DND-41 (cell line): ENCODE results near the gene ATP9A.

Source experiments
- ATAC-seq: fragments of 200-7000 bp; cut with Tn5 transposase; 3 replicates; pipeline ENCODE4 v1.9.1; 2021; ENCODE audit warnings: low read depth; ENCODE audit not compliant: insufficient read depth
- DNase-seq: peaks from one replicate; pipeline ENCODE4 v3.0.0-alpha.2; 2020
- H2AFZ ChIP-seq: 2 replicates; pipeline ENCODE4 v1.6.0; 2012; ENCODE audit warnings: low read depth, low read length
- H3K27ac ChIP-seq: 2 replicates; pipeline ENCODE4 v1.5.1; 2012; ENCODE audit warnings: low read length, inconsistent platforms
- H3K27me3 ChIP-seq: fragments of 200-600 bp; sonication (generic); 2 replicates; pipeline ENCODE4 v1.6.0; 2012; ENCODE audit warnings: low read length, mild to moderate bottlenecking, inconsistent platforms; ENCODE audit not compliant: insufficient read depth, poor library complexity
- H3K36me3 ChIP-seq: 2 replicates; pipeline ENCODE4 v1.5.1; 2012; ENCODE audit warnings: low read length, inconsistent platforms; ENCODE audit not compliant: insufficient read depth
- H3K4me1 ChIP-seq: 2 replicates; pipeline ENCODE4 v1.5.1; 2012; ENCODE audit warnings: mild to moderate bottlenecking, low read length; ENCODE audit not compliant: insufficient read depth
- H3K4me2 ChIP-seq: 2 replicates; pipeline ENCODE4 v1.6.0; 2012; ENCODE audit warnings: mild to moderate bottlenecking, moderate library complexity, low read length, inconsistent platforms; ENCODE audit not compliant: insufficient read depth
- H3K4me3 ChIP-seq, 2 experiments: fragments of 200-600 bp in 1 of 2; shearing (Covaris generic) in 1 of 2; 2 replicates each; pipeline ENCODE4 v1.5.1; 2012 to 2016; ENCODE audit warnings: inconsistent platforms in 2 of 2, low read length in 2 of 2, mild to moderate bottlenecking in 2 of 2, low read depth in 1 of 2, moderate library complexity in 1 of 2
- H3K79me2 ChIP-seq: 2 replicates; pipeline ENCODE4 v1.6.0; 2012; ENCODE audit warnings: low read length, inconsistent platforms; ENCODE audit not compliant: insufficient read depth
- H3K9ac ChIP-seq: 2 replicates; pipeline ENCODE4 v1.6.0; 2012; ENCODE audit warnings: low read depth, mild to moderate bottlenecking, inconsistent platforms, low read length, moderate library complexity
- H3K9me3 ChIP-seq: 2 replicates; pipeline ENCODE4 v1.5.1; 2012; ENCODE audit warnings: low read length, moderate library complexity, mild to moderate bottlenecking, inconsistent platforms; ENCODE audit not compliant: insufficient read depth, severe bottlenecking
- H4K20me1 ChIP-seq: 2 replicates; pipeline ENCODE4 v1.6.0; 2012; ENCODE audit warnings: low read length; ENCODE audit not compliant: insufficient read depth
- EZH2 ChIP-seq: IDR thresholded peaks from 3 replicates; pipeline ENCODE4 v1.6.1; 2012; ENCODE audit warnings: borderline replicate concordance, low read depth, mild to moderate bottlenecking, moderate library complexity, low read length, inconsistent platforms; ENCODE audit not compliant: severe bottlenecking
- TF ChIP-seq, protein P1 (sequence below): IDR thresholded peaks from 2 replicates; pipeline ENCODE4 v1.5.1; 2012; ENCODE audit warnings: borderline replicate concordance, low read length, moderate library complexity, mild to moderate bottlenecking; ENCODE audit not compliant: poor library complexity, severe bottlenecking; ENCODE audit errors: extremely low read depth

The ATP9A gene

DNA sequence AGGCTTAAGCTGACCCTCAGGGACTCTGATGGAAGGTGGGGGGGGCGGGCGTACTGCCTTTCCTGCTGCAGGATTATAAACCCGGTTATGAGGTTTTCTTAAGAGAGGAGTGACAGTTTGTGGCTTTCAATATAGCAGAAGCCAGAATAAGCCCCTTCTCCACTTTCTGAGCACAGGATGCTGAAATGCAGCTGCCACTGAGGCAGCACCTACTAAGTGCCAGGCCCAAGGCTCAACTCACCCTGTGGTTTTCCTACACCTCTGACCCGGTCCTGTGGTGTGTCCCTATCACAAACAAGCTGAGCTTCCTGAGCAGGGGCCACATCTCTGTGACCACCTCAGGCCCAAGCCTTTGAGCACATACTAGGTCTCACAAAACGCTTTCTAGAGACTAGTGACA is 166.1 kb downstream of the ATP9A start:
- Histone ChIP-seq H3K36me3 (no peaks in the 10 kb centered on the region), H3K27me3 (no peaks in the 10 kb centered on the region), H3K4me2 (no peak overlapping the region), H3K27ac (no peak overlapping the region), H3K9me3 (no peaks in the 10 kb centered on the region), H3K4me3 (no peak overlapping the region), H2AFZ (no peak overlapping the region), H3K9ac (no peak overlapping the region), H3K79me2 (no peaks in the 10 kb centered on the region), H4K20me1 (no peaks in the 10 kb centered on the region; the same call in 1 of the 2 replicates), H3K4me1 (no peaks in the 10 kb centered on the region)
- ATAC-seq: no peak
- DNase-seq: no peak
- TF ChIP-seq EZH2: no peak
- TF ChIP-seq, protein P1, sequence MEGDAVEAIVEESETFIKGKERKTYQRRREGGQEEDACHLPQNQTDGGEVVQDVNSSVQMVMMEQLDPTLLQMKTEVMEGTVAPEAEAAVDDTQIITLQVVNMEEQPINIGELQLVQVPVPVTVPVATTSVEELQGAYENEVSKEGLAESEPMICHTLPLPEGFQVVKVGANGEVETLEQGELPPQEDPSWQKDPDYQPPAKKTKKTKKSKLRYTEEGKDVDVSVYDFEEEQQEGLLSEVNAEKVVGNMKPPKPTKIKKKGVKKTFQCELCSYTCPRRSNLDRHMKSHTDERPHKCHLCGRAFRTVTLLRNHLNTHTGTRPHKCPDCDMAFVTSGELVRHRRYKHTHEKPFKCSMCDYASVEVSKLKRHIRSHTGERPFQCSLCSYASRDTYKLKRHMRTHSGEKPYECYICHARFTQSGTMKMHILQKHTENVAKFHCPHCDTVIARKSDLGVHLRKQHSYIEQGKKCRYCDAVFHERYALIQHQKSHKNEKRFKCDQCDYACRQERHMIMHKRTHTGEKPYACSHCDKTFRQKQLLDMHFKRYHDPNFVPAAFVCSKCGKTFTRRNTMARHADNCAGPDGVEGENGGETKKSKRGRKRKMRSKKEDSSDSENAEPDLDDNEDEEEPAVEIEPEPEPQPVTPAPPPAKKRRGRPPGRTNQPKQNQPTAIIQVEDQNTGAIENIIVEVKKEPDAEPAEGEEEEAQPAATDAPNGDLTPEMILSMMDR: no peak

- no peak overlapping the region for H3K4me3 ChIP-seq
- H3K9ac ChIP-seq: no peak overlapping the region
- H3K79me2 ChIP-seq: no peaks in the 10 kb centered on the region
- no peak overlapping the region for H3K27ac ChIP-seq
- DNase-seq (no peak), ATAC-seq (no peak)
- H4K20me1 ChIP-seq: no peaks in the 10 kb centered on the region; the same call in 1 of the 2 replicates
- no peaks in the 10 kb centered on the region for H3K4me1 ChIP-seq
- no peaks in the 10 kb centered on the region for H3K9me3 ChIP-seq
- no peak overlapping the region for H2AFZ ChIP-seq
- no peak for TF ChIP-seq EZH2
- no peak overlapping the region for H3K4me2 ChIP-seq
- no peaks in the 10 kb centered on the region for H3K36me3 ChIP-seq
- H3K27me3 ChIP-seq: no peaks in the 10 kb centered on the region
These were observed 167.2 kb downstream of the ATP9A start for GRCh38 chr20:51600950-51601349.

GRCh38 chr20:51600016-51600420 is 168.2 kb downstream of the ATP9A start:
- no peak for ATAC-seq
- Histone ChIP-seq H3K27ac (no peak overlapping the region), H3K4me1 (no peaks in the 10 kb centered on the region), H3K9ac (no peak overlapping the region), H3K4me2 (no peak overlapping the region), H3K4me3 (no peak overlapping the region), H2AFZ (no peak overlapping the region), H3K9me3 (no peaks in the 10 kb centered on the region), H3K27me3 (no peaks in the 10 kb centered on the region), H3K79me2 (no peaks in the 10 kb centered on the region), H4K20me1 (no peaks in the 10 kb centered on the region; the same call in 1 of the 2 replicates), H3K36me3 (no peaks in the 10 kb centered on the region)
- no peak for DNase-seq
- no peak for TF ChIP-seq EZH2
- TF ChIP-seq, protein P1: no peak

DNA sequence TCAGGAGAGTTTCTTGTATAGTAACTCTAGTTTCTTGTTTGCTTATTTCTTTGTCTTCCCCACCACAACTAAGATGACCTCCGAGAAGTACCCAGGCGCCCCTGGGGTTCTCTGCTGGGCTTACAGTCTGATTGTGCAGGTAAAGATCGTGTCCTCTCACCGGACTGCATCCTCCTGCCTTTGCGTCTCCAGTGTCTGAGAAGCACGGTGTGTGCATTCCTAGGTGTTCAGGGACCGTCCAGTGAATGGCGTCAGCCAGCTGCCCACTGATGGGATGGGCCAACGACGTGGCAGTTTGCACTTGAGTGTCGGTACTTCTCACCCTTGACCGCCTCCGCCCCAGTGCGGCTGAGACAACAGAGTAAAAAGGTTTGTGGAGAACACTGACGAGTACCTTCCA is 169.6 kb downstream of the ATP9A start:
- Histone ChIP-seq H3K4me1 (no peaks in the 10 kb centered on the region), H3K79me2 (no peaks in the 10 kb centered on the region), H3K27ac (no peak overlapping the region), H3K9me3 (no peaks in the 10 kb centered on the region), H3K27me3 (no peaks in the 10 kb centered on the region), H3K4me2 (no peak overlapping the region), H3K36me3 (no peaks in the 10 kb centered on the region), H4K20me1 (no peaks in the 10 kb centered on the region), H2AFZ (no peak overlapping the region), H3K4me3 (no peak overlapping the region), H3K9ac (no peak overlapping the region)
- ATAC-seq (no peak), DNase-seq (no peak)
- TF ChIP-seq, protein P1: no peak
- no peak for TF ChIP-seq EZH2
